HTERT RPE-1 (cell line): Measurements from ENCODE around the gene TESK2.
"Not testable (repeated sequence)": the region's sequence is repeated elsewhere in the genome, so short reads cannot be mapped to it uniquely, and the experiment has no call there.

Source experiments
- in situ Hi-C: fragments of 300-500 bp; cut with MboI; formaldehyde crosslinking; loops from 4 replicates; pipeline ENCODE4 v1.14.3; 2020; ENCODE audit warnings: low sequenced_read_pairs

TESK2 gene

DNA sequence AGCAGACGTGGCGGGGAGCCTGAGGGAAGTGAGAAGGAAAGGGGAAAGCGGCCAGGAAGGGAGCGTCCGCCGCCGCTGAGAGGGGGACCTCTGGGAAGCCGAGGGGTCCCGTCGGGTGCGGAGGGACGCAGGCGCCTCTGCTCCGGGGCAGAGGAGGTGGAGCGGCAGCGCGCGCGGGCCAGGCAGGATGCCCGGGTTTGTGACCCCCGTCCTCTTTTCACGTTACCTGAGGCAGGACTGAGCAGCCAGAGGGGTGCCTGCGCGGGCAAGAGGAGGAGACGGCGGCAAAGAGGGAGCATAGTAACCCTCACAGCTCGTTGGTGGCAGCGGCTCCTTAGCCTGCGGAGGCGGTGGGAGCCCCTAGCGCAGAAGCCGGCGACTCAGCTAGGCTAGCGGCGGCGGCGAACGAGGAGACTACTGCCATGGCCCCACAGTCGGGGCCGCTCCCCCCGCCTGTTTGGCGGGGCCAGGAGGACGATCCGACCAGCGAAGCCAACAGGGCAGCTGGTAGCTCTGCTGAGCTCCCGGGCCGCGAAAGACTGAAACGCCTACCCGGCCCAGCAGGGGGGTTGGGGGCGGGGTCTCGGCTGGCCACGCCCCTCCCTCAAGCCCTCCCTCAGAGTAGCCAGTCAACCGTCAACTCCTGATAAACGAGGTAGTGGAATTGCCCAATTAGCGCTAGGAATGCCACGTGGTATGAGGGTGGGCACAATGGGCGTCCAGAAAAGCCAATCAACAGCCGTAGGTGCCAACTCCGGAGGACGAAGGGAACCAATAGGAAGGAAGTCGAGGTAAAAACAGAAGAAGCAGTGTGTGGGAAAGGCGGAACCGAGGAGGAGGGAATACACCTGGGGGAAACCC, at the start of gene TESK2:
TSS of gene TESK2 (minus strand) at position 538 of the 861 bp plus-strand sequence. CDS start 33,378 bp downstream, outside the sequence.
- in situ Hi-C loops = no loop called here

- in situ Hi-C loops = no loop called here
Observed at GRCh38 chr1:45536886-45537285, 45.9 kb upstream of the TESK2 start.

- in situ Hi-C loops = no loop called here
Observed at GRCh38 chr1:45535988-45536766, 45.2 kb upstream of the TESK2 start.

GRCh38 chr1:45531873-45532272, 40.9 kb upstream of the TESK2 start:
- in situ Hi-C loops = no loop called here

GRCh38 chr1:45530632-45531135, 39.7 kb upstream of the TESK2 start:
- in situ Hi-C loops = no loop called here

DNA sequence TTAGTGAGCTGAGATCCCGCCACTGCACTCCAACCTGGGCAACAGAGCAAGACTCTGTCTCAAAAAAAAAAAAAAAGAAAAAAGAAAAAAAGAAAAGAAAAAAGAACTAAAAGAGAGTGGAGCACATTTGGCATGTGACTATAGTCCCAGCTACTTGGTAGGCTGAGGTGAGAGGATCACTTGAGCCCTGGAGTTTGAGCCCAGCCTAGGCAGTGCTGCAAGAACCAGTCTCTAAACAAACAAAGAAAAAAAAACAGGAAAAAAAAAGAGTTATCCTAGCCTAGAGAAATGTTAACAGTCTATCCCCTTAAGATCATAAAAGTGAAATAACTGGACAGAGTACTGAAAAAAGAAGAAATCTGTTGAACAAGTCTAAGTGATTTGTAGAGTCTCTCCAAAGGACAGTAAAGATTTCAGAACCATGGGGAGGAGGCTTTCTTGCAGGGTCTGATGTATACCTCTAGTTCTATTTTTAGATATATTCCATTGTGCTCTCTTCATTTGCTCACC, 35.2 kb upstream of the TESK2 start:
- in situ Hi-C loops = no loop called here

- in situ Hi-C loops = not testable (repeated sequence)
Observed at GRCh38 chr1:45523975-45524374, 33.0 kb upstream of the TESK2 start.

- in situ Hi-C loops = not testable (repeated sequence)
Observed at GRCh38 chr1:45523516-45523915, 32.6 kb upstream of the TESK2 start.

DNA sequence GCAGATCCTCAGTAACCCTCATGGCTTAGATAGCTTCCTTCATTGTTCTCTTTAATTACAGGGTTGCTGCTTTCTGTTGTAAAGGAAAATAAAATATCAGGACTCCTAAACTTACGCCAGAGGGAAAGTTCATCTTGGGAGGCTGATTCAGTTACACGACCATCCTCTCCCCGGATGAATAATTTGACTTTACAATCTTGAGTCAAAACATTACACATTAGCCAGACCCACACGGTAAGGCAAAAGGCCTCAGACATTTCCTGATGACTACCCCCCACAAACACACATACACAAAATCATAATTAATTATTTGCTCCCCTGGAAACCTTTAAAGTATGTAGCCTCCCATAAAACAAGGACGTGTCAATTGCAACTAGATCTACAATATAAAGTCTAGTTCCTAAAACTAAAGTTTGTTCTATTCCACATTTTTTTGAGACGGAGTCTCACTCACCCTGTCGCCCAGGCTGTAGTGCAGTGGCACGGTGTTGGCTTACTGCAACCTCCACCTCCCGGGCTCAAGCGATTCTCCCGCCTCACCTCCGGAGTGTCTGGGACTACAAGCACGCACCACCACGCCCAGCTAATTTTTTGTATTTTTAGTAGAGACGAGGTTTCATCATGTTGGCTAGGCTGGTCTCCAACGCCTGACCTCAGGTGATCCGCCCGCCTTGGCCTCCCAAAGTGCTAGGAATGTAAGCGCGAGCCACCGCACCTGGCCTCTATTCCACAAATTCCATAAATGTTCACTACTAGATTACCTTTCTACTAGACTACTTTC, 31.6 kb upstream of the TESK2 start:
- in situ Hi-C loops = no loop called here

- in situ Hi-C loops = no loop called here
Observed at GRCh38 chr1:45521413-45522323, 30.7 kb upstream of the TESK2 start, which contains the start of gene PRDX1. PRDX1 (minus strand) TSS chr1:45521884; CDS start chr1:45519043, 2,841 bp downstream.

- in situ Hi-C loops = not testable (repeated sequence)
Observed at GRCh38 chr1:45519774-45520173, 28.8 kb upstream of the TESK2 start.

- in situ Hi-C loops = no loop called here
Observed at GRCh38 chr1:45518910-45519309, 27.9 kb upstream of the TESK2 start.

DNA sequence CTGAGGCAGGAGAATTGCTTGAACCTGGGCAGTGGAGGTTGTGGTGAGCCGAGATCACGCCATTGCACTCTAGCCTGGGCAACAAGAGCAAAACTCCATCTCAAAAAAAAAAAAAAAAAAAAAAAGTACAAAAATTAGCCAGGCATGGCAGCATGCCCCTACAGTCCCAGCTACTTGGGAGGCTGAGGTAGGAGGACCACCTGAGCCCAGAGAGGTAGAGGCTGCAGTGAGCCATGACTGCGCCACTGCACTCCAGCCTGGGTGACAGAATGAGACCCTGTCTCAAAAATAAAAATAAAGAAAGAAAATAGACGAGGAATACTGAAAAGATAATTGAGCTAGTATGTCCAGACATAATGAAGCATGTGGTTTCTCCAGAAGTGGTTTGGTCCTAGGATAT, 27.4 kb upstream of the TESK2 start:
- in situ Hi-C loops = not testable (repeated sequence)

DNA sequence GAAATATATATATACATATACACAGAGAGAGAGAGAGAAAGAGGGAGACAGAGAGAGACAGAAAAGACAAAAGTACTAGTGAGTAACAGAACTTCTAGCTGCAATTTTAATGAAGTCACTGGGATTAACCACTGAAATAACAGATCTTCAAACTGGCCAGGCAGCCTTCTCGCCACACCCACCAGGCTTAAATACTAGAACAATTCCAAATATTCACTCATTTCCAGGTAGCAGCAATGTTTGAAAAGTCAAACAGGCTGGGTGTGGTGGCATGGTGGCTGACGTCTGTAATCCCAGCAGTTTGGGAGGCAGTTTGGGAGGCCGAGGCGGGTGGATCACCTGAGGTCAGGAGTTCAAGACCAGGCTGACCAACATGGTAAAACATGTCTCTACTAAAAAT, 25.5 kb upstream of the TESK2 start:
- in situ Hi-C loops = no loop called here

- in situ Hi-C loops = no loop called here
Observed at GRCh38 chr1:45516036-45516435, 25.1 kb upstream of the TESK2 start.

DNA sequence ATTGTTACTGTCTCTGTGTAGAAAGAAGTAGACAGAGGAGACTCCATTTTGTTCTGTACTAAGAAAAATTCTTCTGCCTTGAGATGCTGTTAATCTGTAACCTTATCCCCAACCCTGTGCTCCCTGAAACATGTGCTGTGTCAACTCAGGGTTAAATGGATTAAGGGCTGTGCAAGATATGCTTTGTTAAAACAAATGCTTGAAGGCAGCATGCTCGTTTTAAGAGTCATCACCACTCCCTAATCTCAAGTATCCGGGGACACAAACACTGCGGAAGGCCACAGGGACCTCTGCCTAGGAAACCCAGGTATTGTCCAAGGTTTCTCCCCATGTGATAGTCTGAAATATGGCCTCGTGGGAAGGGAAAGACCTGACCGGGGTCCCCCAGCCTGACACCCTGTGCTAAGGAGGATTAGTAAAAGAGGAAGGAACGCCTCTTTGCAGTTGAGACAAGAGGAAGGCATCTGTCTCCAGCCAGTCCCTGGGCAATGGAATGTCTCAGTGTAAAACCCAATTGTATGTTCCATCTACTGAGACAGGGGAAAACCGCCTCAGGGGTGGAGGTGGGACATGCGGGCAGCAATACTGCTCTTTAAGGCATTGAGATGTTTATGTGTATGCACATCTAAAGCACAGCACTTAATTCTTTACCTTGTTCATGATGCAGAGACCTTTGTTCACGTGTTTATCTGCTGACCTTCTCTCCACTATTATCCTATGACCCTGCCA, 22.7 kb upstream of the TESK2 start:
- in situ Hi-C loops = not testable (repeated sequence)

DNA sequence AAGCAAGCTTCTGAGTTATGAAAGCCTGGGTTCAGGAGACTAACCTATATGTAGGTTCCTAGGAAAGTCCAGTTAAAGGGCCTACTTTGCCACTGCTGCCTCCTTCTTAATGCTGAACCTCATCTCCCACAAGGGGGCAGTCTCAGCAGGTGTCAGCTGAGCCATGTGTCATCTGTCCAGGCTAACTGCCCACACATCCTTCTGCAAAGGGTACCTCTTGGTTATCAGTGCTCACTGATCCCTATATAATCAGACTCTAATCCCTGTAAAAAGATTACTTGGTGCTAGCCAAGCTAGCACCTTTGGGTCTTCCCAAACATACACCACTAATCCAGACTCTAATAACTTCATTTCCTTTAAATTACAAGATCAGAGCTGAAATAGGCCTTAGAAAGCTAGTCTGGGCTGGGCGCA, 21.7 kb upstream of the TESK2 start:
- in situ Hi-C loops = no loop called here

DNA sequence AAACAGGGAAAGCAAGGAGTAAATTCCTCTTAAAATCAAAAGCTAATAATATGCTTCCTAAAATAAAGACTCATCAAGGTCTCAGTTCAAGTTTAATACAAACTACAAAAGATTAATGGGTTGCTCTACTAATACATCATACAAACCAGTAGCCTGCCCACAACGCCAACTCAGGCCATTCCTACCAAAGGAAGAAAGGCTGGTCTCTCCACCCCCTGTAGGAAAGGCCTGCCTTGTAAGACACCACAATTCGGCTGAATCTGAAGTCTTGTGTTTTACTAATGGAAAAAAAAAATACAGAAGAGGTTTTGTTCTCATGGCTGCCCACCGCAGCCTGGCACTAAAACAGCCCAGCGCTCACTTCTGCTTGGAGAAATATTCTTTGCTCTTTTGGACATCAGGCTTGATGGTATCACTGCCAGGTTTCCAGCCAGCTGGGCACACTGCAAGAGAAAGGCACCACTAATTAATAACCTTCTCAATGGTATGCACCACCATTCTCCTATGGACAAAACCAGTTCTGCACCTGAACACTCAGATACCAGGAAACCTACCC, 20.1 kb upstream of the TESK2 start:
- in situ Hi-C loops = no loop called here
